Ascending aorta (tissue), 2 donors: ENCODE data around the gene COL15A1. TPM values are rescaled to one million over a fixed set of nuclear protein-coding genes. Genes with fewer than 3 reads are reported as not detected.

Experiments
- DNase-seq, 2 donors: peaks; one replicate each; pipeline ENCODE4 v3.0.0-alpha.2; 2019; ENCODE audit warnings: low spot score in 2 of 2
- H3K27ac ChIP-seq, 2 donors: fragments of 200-600 bp; sonication (generic); one replicate each; pipeline ENCODE4 v1.5.1; 2016 to 2017; ENCODE audit warnings: mild to moderate bottlenecking in 1 of 2
- H3K27me3 ChIP-seq: fragments of 200-600 bp; sonication (generic); one replicate; pipeline ENCODE4 v1.5.1; 2017
- H3K36me3 ChIP-seq, 2 donors: fragments of 200-600 bp; sonication (generic); one replicate each; pipeline ENCODE4 v1.5.1; 2016
- H3K4me1 ChIP-seq, 2 donors: fragments of 200-600 bp; sonication (generic); one replicate each; pipeline ENCODE4 v1.5.1; 2016 to 2017; ENCODE audit warnings: mild to moderate bottlenecking in 1 of 2
- H3K4me3 ChIP-seq, 2 donors: fragments of 200-600 bp; sonication (generic); one replicate each; pipeline ENCODE4 v1.5.1; 2016 to 2017; ENCODE audit warnings: mild to moderate bottlenecking in 1 of 2
- H3K9me3 ChIP-seq, 2 donors: fragments of 200-600 bp; sonication (generic); one replicate each; pipeline ENCODE4 v1.5.1; 2016
- CTCF ChIP-seq, 3 experiments: fragments of 200-600 bp in 2 of 3; fragments of 450-650 bp in 1 of 3; sonication (generic) in 2 of 3; IDR thresholded peaks; one replicate each; pipeline ENCODE4 v1.5.1; 2016 to 2019; ENCODE audit warnings: antibody characterized with exemption in 3 of 3, mild to moderate bottlenecking in 1 of 3, moderate library complexity in 1 of 3
- intact Hi-C: fragments of 100-400 bp; cut with DNase I; formaldehyde crosslinking; loops from one replicate; pipeline ENCODE4 v1.15.1; 2023
- total RNA-seq: library from RNA; depleted of rRNA; stranded (reverse); fragments of >200 nt; gene quantifications from one replicate; pipeline ENCODE4 v1.1.0, GENCODE V29; 2016

Gene COL15A1
- total RNA-seq, 1 donor from 2014 or later, result 58.6 TPM

GRCh38 chr9:99118782-99119466 lies 175.2 kb downstream of the COL15A1 start:
- no peak for TF ChIP-seq CTCF (IDR thresholded peaks at IDR 0.05)
- intact Hi-C loops, result no loop called here
- H3K9me3 ChIP-seq, result no peaks in the 10 kb centered on the region
- no peak overlapping the region for H3K27ac ChIP-seq
- H3K27me3 ChIP-seq, result no peaks in the 10 kb centered on the region
- H3K4me1 ChIP-seq, result peaks cover 0 to 17% of the 10 kb centered on the region in 2 donors
- DNase-seq, result no peak
- peaks cover 0 to 5% of the 10 kb centered on the region in 2 donors for H3K36me3 ChIP-seq
- H3K4me3 ChIP-seq, result no peak overlapping the region

GRCh38 chr9:99119976-99120655 lies 176.4 kb downstream of the COL15A1 start:
- H3K4me1 ChIP-seq, result peaks cover 0 to 13% of the 10 kb centered on the region in 2 donors
- H3K36me3 ChIP-seq, result peaks cover 0 to 5% of the 10 kb centered on the region in 2 donors
- no peaks in the 10 kb centered on the region for H3K27me3 ChIP-seq
- intact Hi-C loops, result no loop called here
- H3K9me3 ChIP-seq, result no peaks in the 10 kb centered on the region
- no peak overlapping the region for H3K4me3 ChIP-seq
- no peak for DNase-seq
- TF ChIP-seq CTCF (IDR thresholded peaks at IDR 0.05), result no peak
- H3K27ac ChIP-seq, result no peak overlapping the region

Other genes with a start within 250 kb of the COL15A1 start
- not detected for gene GABBR2, start 235.0 kb upstream of the COL15A1 start, total RNA-seq
- gene ANKS6, start 147.4 kb upstream of the COL15A1 start, total RNA-seq, result 13.0 TPM
- 0.53 TPM for gene GALNT12, start 136.2 kb upstream of the COL15A1 start, total RNA-seq
- gene TGFBR1, start 161.2 kb downstream of the COL15A1 start, total RNA-seq, result 13.9 TPM